ENCODE measurements around the gene USP36. TPM values are rescaled to one million over a fixed set of nuclear protein-coding genes. Genes with fewer than 3 reads are reported as not detected.

The USP36 gene
- total and polyA plus RNA-seq, 9 of the 15 experiments (the other 6 are each of a cell fraction or from before 2014, with no cell fraction given), result 6.4 to 72.8 (median 22.5) TPM

DNA sequence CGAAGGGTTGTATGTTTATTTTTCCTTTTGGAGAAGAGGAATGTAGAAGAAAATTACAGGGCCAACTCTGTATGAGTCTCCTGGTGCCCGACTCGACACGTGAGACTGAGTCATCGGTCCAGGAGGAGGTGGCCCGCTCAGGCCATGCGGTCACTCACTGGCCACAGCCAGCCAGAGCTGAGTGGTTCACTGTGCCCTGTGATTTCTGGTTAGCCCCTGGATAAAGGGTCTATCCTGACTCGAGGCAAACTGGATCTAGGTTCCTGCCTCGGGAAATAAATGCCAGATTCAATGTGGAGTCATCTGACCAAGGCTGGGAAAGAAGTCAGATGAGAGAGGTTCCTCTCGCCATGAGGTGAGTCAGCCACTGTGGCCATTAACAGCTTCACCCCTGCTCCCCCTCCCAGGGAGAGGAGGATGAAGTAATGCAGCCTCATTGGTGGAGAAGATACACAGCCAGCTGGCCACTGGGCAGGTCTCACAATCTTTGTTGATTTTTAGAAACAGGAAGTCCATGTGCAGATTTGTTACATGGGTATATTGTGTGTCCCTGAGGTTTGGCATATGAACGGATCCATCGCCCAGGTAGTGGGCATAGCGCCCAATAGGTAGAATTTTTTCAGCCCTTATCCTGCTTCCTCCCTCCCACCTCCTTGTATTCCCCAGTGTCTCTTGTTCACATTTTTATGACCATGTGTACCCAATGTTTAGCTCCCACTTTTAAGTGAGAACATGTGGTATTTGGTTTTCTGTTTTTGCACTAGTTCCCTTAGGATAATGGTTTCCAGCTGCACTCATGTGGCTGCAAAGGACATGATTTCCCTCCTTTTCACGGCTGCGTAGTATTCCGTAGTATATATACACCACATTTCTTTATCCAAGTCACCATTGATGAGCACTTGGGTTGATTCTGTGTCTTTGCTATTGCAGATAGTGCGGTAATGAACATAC is 21.7 kb upstream of the USP36 start (continued):
- TF ChIP-seq RBM34 (IDR thresholded peaks at IDR 0.05; ENCODE audit: borderline replicate concordance, insufficient read depth, low read length) (no peak), SMAD4 (CRISPR knock-in tag; conservative IDR thresholded peaks at IDR 0.05) (peak; percentile 76), ZNF639 (CRISPR knock-in tag; conservative IDR thresholded peaks at IDR 0.05 in 1 of 2, IDR thresholded peaks at IDR 0.05 in 1 of 2) (peak in 1 of 2 experiments; percentile 33; a peak in 1 of 4 replicates), SMARCC2 (IDR thresholded peaks at IDR 0.05; ENCODE audit: low read depth) (peak; percentile 65; the same call in 1 of the 2 replicates), KDM5B (IDR thresholded peaks at IDR 0.05; ENCODE audit: insufficient replicate concordance, low read depth, low read length) (peak; percentile 72), NBN (IDR thresholded peaks at IDR 0.05; ENCODE audit: low read depth) (peak; percentile 35; the same call in 1 of the 2 replicates), HDAC2 (IDR thresholded peaks at IDR 0.05) (peak; percentile 71), RCOR1 (IDR thresholded peaks at IDR 0.05; ENCODE audit: borderline replicate concordance in 1 of 2, low read depth in 2 of 2, low read length in 2 of 2) (peak; percentile 39 to 72; a peak in 2 of 4 replicates), LEF1 (IDR thresholded peaks at IDR 0.05) (peak; percentile 43; the same call in 1 of the 2 replicates), E2F3 (CRISPR knock-in tag; IDR thresholded peaks at IDR 0.05) (no peak), ESRRA (IDR thresholded peaks at IDR 0.05; ENCODE audit: borderline replicate concordance, low read depth) (peak; percentile 63), MAZ (CRISPR knock-in tag; conservative IDR thresholded peaks at IDR 0.05 in 1 of 2, IDR thresholded peaks at IDR 0.05 in 1 of 2) (peak; percentile 56 to 76; a peak in 3 of 4 replicates), ZNF253 (CRISPR knock-in tag; conservative IDR thresholded peaks at IDR 0.05) (no peak), SREBF2 (CRISPR knock-in tag; IDR thresholded peaks at IDR 0.05) (no peak), MNT (conservative IDR thresholded peaks at IDR 0.05) (peak; percentile 81 to 91), BACH1 (tag; IDR thresholded peaks at IDR 0.05) (peak; percentile 55; the same call in 1 of the 2 replicates)
- TF ChIP-seq, protein P1, sequence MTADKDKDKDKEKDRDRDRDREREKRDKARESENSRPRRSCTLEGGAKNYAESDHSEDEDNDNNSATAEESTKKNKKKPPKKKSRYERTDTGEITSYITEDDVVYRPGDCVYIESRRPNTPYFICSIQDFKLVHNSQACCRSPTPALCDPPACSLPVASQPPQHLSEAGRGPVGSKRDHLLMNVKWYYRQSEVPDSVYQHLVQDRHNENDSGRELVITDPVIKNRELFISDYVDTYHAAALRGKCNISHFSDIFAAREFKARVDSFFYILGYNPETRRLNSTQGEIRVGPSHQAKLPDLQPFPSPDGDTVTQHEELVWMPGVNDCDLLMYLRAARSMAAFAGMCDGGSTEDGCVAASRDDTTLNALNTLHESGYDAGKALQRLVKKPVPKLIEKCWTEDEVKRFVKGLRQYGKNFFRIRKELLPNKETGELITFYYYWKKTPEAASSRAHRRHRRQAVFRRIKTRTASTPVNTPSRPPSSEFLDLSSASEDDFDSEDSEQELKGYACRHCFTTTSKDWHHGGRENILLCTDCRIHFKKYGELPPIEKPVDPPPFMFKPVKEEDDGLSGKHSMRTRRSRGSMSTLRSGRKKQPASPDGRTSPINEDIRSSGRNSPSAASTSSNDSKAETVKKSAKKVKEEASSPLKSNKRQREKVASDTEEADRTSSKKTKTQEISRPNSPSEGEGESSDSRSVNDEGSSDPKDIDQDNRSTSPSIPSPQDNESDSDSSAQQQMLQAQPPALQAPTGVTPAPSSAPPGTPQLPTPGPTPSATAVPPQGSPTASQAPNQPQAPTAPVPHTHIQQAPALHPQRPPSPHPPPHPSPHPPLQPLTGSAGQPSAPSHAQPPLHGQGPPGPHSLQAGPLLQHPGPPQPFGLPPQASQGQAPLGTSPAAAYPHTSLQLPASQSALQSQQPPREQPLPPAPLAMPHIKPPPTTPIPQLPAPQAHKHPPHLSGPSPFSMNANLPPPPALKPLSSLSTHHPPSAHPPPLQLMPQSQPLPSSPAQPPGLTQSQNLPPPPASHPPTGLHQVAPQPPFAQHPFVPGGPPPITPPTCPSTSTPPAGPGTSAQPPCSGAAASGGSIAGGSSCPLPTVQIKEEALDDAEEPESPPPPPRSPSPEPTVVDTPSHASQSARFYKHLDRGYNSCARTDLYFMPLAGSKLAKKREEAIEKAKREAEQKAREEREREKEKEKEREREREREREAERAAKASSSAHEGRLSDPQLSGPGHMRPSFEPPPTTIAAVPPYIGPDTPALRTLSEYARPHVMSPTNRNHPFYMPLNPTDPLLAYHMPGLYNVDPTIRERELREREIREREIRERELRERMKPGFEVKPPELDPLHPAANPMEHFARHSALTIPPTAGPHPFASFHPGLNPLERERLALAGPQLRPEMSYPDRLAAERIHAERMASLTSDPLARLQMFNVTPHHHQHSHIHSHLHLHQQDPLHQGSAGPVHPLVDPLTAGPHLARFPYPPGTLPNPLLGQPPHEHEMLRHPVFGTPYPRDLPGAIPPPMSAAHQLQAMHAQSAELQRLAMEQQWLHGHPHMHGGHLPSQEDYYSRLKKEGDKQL (CRISPR knock-in tag; IDR thresholded peaks at IDR 0.05; ENCODE audit: borderline replicate concordance), result no peak

Data from K562 (cell line).